Measurements from ENCODE around the gene SUGCT.

Gene SUGCT

GRCh38 chr7:40419806-40420205 lies 285.0 kb downstream of the SUGCT start:
- DNase-seq: no peak

- no peak for DNase-seq
Measured at GRCh38 chr7:40421433-40421832, 286.6 kb downstream of the SUGCT start.

- no peak for DNase-seq
Measured at GRCh38 chr7:40425696-40426095, 290.9 kb downstream of the SUGCT start.

- no peak for DNase-seq
Measured at GRCh38 chr7:40428421-40428820, 293.6 kb downstream of the SUGCT start.

- DNase-seq: no peak
Measured at GRCh38 chr7:40429826-40430225, 295.0 kb downstream of the SUGCT start.

GRCh38 chr7:40432046-40432445 lies 297.2 kb downstream of the SUGCT start:
- no peak for DNase-seq

GRCh38 chr7:40436710-40437109 lies 301.9 kb downstream of the SUGCT start:
- DNase-seq: no peak

GRCh38 chr7:40437498-40437897 lies 302.7 kb downstream of the SUGCT start:
- DNase-seq: no peak

- DNase-seq: no peak
Measured at GRCh38 chr7:40437936-40438634, 303.3 kb downstream of the SUGCT start.

GRCh38 chr7:40439686-40440085 lies 304.9 kb downstream of the SUGCT start:
- no peak for DNase-seq

- DNase-seq: no peak
Measured at GRCh38 chr7:40447345-40447744, 312.5 kb downstream of the SUGCT start.

GRCh38 chr7:40455485-40455884 lies 320.7 kb downstream of the SUGCT start:
- DNase-seq: no peak

GRCh38 chr7:40457776-40458480 lies 323.1 kb downstream of the SUGCT start:
- no peak for DNase-seq

- no peak for DNase-seq
Measured at GRCh38 chr7:40463446-40463845, 328.6 kb downstream of the SUGCT start.

- DNase-seq: no peak
Measured at GRCh38 chr7:40468891-40469864, 334.4 kb downstream of the SUGCT start.

- DNase-seq: no peak
Measured at GRCh38 chr7:40470091-40470592, 335.3 kb downstream of the SUGCT start.

- no peak for DNase-seq
Measured at GRCh38 chr7:40470817-40471216, 336.0 kb downstream of the SUGCT start.

GRCh38 chr7:40471891-40472290 lies 337.1 kb downstream of the SUGCT start:
- no peak for DNase-seq

GRCh38 chr7:40474790-40475680 lies 340.2 kb downstream of the SUGCT start:
- no peak for DNase-seq

GRCh38 chr7:40475681-40475982 lies 340.8 kb downstream of the SUGCT start:
- no peak for DNase-seq

GRCh38 chr7:40477094-40477493 lies 342.3 kb downstream of the SUGCT start:
- DNase-seq: no peak

- no peak for DNase-seq
Measured at GRCh38 chr7:40482845-40483244, 348.0 kb downstream of the SUGCT start.

All from NCI-H1930 (cell line).